Measurements from ENCODE around the gene CGB1.

The CGB1 gene

GRCh38 chr19:48993175-48994034 lies 43.3 kb downstream of the CGB1 start, which contains the start of the genes GYS1 and RUVBL2:
GYS1 (minus strand) TSS chr19:48993309; CDS start chr19:48993112, 197 bp downstream.
RUVBL2 (plus strand) TSS chr19:48993887; CDS start chr19:48993912, 25 bp downstream.
- peak; percentile 92 to 94 for ATAC-seq

GRCh38 chr19:48992581-48993174 lies 44.0 kb downstream of the CGB1 start:
- ATAC-seq, result no peak

- no peak for ATAC-seq
Measured at GRCh38 chr19:48991873-48992580, 44.7 kb downstream of the CGB1 start.

- ATAC-seq, result no peak
Measured at GRCh38 chr19:48991011-48991609, 45.6 kb downstream of the CGB1 start.

GRCh38 chr19:48990400-48990799 lies 46.3 kb downstream of the CGB1 start:
- ATAC-seq, result no peak

GRCh38 chr19:48989701-48990291 lies 46.9 kb downstream of the CGB1 start:
- no peak for ATAC-seq

GRCh38 chr19:48988860-48989259 lies 47.8 kb downstream of the CGB1 start:
- no peak for ATAC-seq

GRCh38 chr19:48988286-48988685 lies 48.4 kb downstream of the CGB1 start:
- no peak for ATAC-seq

- ATAC-seq, result no peak
Measured at GRCh38 chr19:48987323-48987722, 49.4 kb downstream of the CGB1 start.

GRCh38 chr19:48986211-48986610 lies 50.5 kb downstream of the CGB1 start:
- no peak for ATAC-seq

GRCh38 chr19:48985711-48986110 lies 51.0 kb downstream of the CGB1 start:
- ATAC-seq, result no peak

All from activated CD4-positive, CD25-positive, alpha-beta regulatory T cell treated with anti-CD3 and anti-CD28 coated beads, Interleukin-2, amount 50 U/mL, for 24 hours (primary cell).